K562 (cell line): ENCODE data around the gene CHPF. TPM values are rescaled to one million over a fixed set of nuclear protein-coding genes. Genes with fewer than 3 reads are reported as not detected.

Source experiments
- ATAC-seq: fragments of 200-7000 bp; cut with Tn5 transposase; 3 replicates; pipeline ENCODE4 v1.9.1; 2020; ENCODE audit warnings: moderate library complexity
- BruUV-seq: library from RNA; stranded (reverse); fragments of 400-500 nt; replicated peaks from 2 replicates; lab custom pipeline; 2021; lab: Mats Ljungman, UMichigan
- CTCF ChIA-PET: fragments of 300-600 bp; formaldehyde crosslinking; extraction: SDS; loops from one replicate; lab custom pipeline; 2021; ENCODE audit warnings: low intra/inter-chr PET ratio; lab: Yijun Ruan, JAX
- POLR2A ChIA-PET: fragments of 300-600, 350-650 bp; sonication (Branson Sonifier 250); formaldehyde crosslinking; extraction: SDS; loops from one replicate; lab custom pipeline; 2021; ENCODE audit warnings: antibody characterized with exemption, inconsistent platforms; lab: Yijun Ruan, JAX
- DNase-seq, 4 experiments: peaks; one replicate each; pipeline versions ENCODE4 v3.0.0 to v3.0.0-alpha.2; 2011 to 2018; ENCODE audit warnings: low spot score in 3 of 4, mixed read lengths in 3 of 4; ENCODE audit errors: extremely low read depth in 1 of 4
- FAIRE-seq: peaks from 2 replicates; lab custom pipeline; 2011; peaks lifted over from hg19 to GRCh38; lab: Jason Lieb, UNC
- H2AFZ ChIP-seq: 2 replicates; pipeline ENCODE4 v1.6.0; 2011; ENCODE audit warnings: low read depth, low read length, control low read depth, inconsistent platforms
- H3K27ac ChIP-seq: fragments of 200-600 bp; 3 replicates; pipeline ENCODE4 v1.8.0; 2011; ENCODE audit warnings: low read depth, mild to moderate bottlenecking, control low read depth, inconsistent platforms, low read length, moderate library complexity, mixed read lengths; ENCODE audit errors: extremely low read depth
- H3K27me3 ChIP-seq, 2 experiments: fragments of 300-600 bp in 1 of 2; 2 replicates in 1 of 2; 3 replicates in 1 of 2; pipeline versions ENCODE4 v1.6.0 to v1.8.0; 2011; ENCODE audit warnings: inconsistent platforms in 2 of 2, low read length in 2 of 2, mild to moderate bottlenecking in 1 of 2, mixed read lengths in 1 of 2, moderate library complexity in 1 of 2; ENCODE audit not compliant: control insufficient read depth in 2 of 2, insufficient read depth in 2 of 2
- H3K36me3 ChIP-seq: fragments of 300-600 bp; 3 replicates; pipeline ENCODE4 v1.8.0; 2011; ENCODE audit warnings: mild to moderate bottlenecking, low read length, inconsistent platforms; ENCODE audit not compliant: control insufficient read depth, insufficient read depth
- H3K4me1 ChIP-seq, 2 experiments: fragments of 200-600 bp in 1 of 2; replicated peaks in 1 of 2; 2 replicates in 1 of 2; 3 replicates in 1 of 2; pipeline versions ENCODE4 v1.5.1 to v1.8.0; 2011; ENCODE audit warnings: inconsistent platforms in 2 of 2, low read length in 2 of 2, mild to moderate bottlenecking in 1 of 2, mixed read lengths in 1 of 2, moderate library complexity in 1 of 2; ENCODE audit not compliant: control insufficient read depth in 2 of 2, insufficient read depth in 2 of 2
- H3K4me2 ChIP-seq: 2 replicates; pipeline ENCODE4 v1.6.1; 2011; ENCODE audit warnings: low read length, control low read depth, inconsistent platforms, mixed read lengths; ENCODE audit not compliant: insufficient read depth
- H3K4me3 ChIP-seq: fragments of 200-600 bp; sonication (generic), shearing (Covaris generic); 2 replicates; pipeline ENCODE4 v1.5.1; 2016; ENCODE audit warnings: control low read depth, inconsistent platforms
- H3K79me2 ChIP-seq: fragments of 200-600 bp; 3 replicates; pipeline ENCODE4 v1.8.0; 2011; ENCODE audit warnings: low read length, inconsistent platforms; ENCODE audit not compliant: control insufficient read depth, insufficient read depth
- H3K9ac ChIP-seq, 2 experiments: 2 replicates each; pipeline versions ENCODE4 v1.6.0 to v1.6.1; 2011; ENCODE audit warnings: low read depth in 2 of 2, low read length in 2 of 2, control low read depth in 1 of 2, inconsistent platforms in 1 of 2, mild to moderate bottlenecking in 1 of 2, mixed read lengths in 1 of 2; ENCODE audit not compliant: insufficient read depth in 1 of 2
- H3K9me1 ChIP-seq: one replicate; pipeline ENCODE4 v1.6.0; 2011; ENCODE audit warnings: inconsistent platforms, mild to moderate bottlenecking, low read length, moderate library complexity; ENCODE audit not compliant: control insufficient read depth, insufficient read depth
- H3K9me3 ChIP-seq: replicated peaks from 2 replicates; pipeline ENCODE4 v1.5.1; 2011; ENCODE audit warnings: low read depth, low read length, inconsistent platforms; ENCODE audit not compliant: control insufficient read depth, insufficient read depth
- H4K20me1 ChIP-seq: replicated peaks from 2 replicates; pipeline ENCODE4 v1.6.1; 2011; ENCODE audit warnings: low read length, inconsistent platforms, mixed read lengths; ENCODE audit not compliant: control insufficient read depth, insufficient read depth
- E2F1 ChIP-seq: sonication (generic); formaldehyde crosslinking; IDR thresholded peaks from 2 replicates; pipeline ENCODE4 v1.8.1; 2023; ENCODE audit warnings: mild to moderate bottlenecking, missing genetic modification reagents, moderate library complexity
- FOXK1 ChIP-seq: sonication (generic); formaldehyde crosslinking; IDR thresholded peaks from 2 replicates; pipeline ENCODE4 v1.8.0; 2022; ENCODE audit warnings: missing genetic modification reagents, mild to moderate bottlenecking, borderline replicate concordance
- HMGN3 ChIP-seq: IDR thresholded peaks from 2 replicates; pipeline ENCODE4 v1.6.1; 2011; ENCODE audit warnings: borderline replicate concordance, low read depth, mild to moderate bottlenecking, mixed read lengths, low read length; ENCODE audit not compliant: insufficient read length; ENCODE audit errors: extremely low read depth
- KLF16 ChIP-seq: IDR thresholded peaks from 2 replicates; pipeline ENCODE4 v1.6.1; 2016; ENCODE audit warnings: antibody characterized with exemption
- MAFG ChIP-seq: fragments of 450-650 bp; conservative IDR thresholded peaks from 2 replicates; pipeline ENCODE4 v1.6.1; 2016; ENCODE audit warnings: missing genetic modification characterization, missing compliant biosample characterization
- RB1 ChIP-seq: fragments of 450-650 bp; IDR thresholded peaks from 2 replicates; pipeline ENCODE4 v1.6.1; 2017; ENCODE audit warnings: low read depth, mild to moderate bottlenecking
- RNF2 ChIP-seq: sonication (generic); IDR thresholded peaks from 2 replicates; pipeline ENCODE4 v1.6.1; 2016
- SRF ChIP-seq, 2 experiments: fragments of 250-450, 450-650 bp in 1 of 2; sonication (Bioruptor Pico) in 1 of 2; sonication (generic) in 1 of 2; formaldehyde crosslinking; IDR thresholded peaks; 2 replicates each; pipeline versions ENCODE4 v1.5.0 to v1.5.1; 2020 to 2022; ENCODE audit warnings: mild to moderate bottlenecking in 1 of 2, missing genetic modification reagents in 1 of 2
- VEZF1 ChIP-seq: fragments of 200-800 bp; sonication (Bioruptor generic); IDR thresholded peaks from 2 replicates; pipeline ENCODE4 v1.6.1; 2017; ENCODE audit warnings: missing genetic modification characterization, missing compliant biosample characterization
- ZC3H4 ChIP-seq: sonication (generic); formaldehyde crosslinking; IDR thresholded peaks from 2 replicates; pipeline ENCODE4 v1.9.0; 2021; ENCODE audit warnings: missing genetic modification reagents, borderline replicate concordance
- ZNF57 ChIP-seq: fragments of 450-650 bp; formaldehyde crosslinking; IDR thresholded peaks from 2 replicates; pipeline ENCODE4 v1.4.0; 2020; ENCODE audit warnings: mild to moderate bottlenecking, moderate library complexity
- WGBS: fragments of 100-300 bp; shearing (Covaris generic); methylation state at CpG from one replicate; pipeline ENCODE4 v1.1.6; 2016; ENCODE audit warnings: low coverage, mixed read lengths; ENCODE audit not compliant: insufficient coverage; ENCODE audit errors: missing lambda C conversion rate; 5-methylcytosine and 5-hydroxymethylcytosine counted together
- in situ Hi-C: fragments of 300-500 bp; cut with MboI; formaldehyde crosslinking; loops from 4 replicates; pipeline ENCODE4 v1.15.0; 2018; ENCODE audit warnings: inconsistent platforms, mixed read lengths
- intact Hi-C: fragments of 100-400 bp; cut with micrococcal nuclease; formaldehyde crosslinking; loops from 2 replicates; pipeline ENCODE4 v1.14.2; 2022
- polyA plus RNA-seq, 8 experiments: library from polyadenylated mRNA; depleted of rRNA in 4 of 8; stranded (reverse) in 5 of 8; unstranded in 3 of 8; fragments of >200 nt; fragmentation: Nextera tagmentation in 2 of 8; fragmentation: Illumina TruSeq in 1 of 8; extraction: Ambion mirVana in 2 of 8; extraction: Trizol in 1 of 8; gene quantifications; 2 replicates each; pipeline versions ENCODE4 v1.2.1 to v1.2.3, GENCODE V29; 2011 to 2014; ENCODE audit warnings: inconsistent platforms in 1 of 8, missing spikeins in 1 of 8
- total RNA-seq, 7 experiments: library from RNA; depleted of rRNA in 6 of 7; stranded (reverse); fragments of >200 nt in 6 of 7; fragmentation: Illumina TruSeq in 2 of 7; extraction: Trizol in 2 of 7; gene quantifications; 2 replicates each; pipeline versions ENCODE4 v1.2.1 to v1.2.3, GENCODE V29; 2011 to 2021; ENCODE audit warnings: low replicate concordance in 1 of 7

Gene CHPF
- total and polyA plus RNA-seq, 9 of the 15 experiments (the other 6 are each of a cell fraction or from before 2014, with no cell fraction given): 0.15 to 57.2 (median 7.9) TPM

DNA sequence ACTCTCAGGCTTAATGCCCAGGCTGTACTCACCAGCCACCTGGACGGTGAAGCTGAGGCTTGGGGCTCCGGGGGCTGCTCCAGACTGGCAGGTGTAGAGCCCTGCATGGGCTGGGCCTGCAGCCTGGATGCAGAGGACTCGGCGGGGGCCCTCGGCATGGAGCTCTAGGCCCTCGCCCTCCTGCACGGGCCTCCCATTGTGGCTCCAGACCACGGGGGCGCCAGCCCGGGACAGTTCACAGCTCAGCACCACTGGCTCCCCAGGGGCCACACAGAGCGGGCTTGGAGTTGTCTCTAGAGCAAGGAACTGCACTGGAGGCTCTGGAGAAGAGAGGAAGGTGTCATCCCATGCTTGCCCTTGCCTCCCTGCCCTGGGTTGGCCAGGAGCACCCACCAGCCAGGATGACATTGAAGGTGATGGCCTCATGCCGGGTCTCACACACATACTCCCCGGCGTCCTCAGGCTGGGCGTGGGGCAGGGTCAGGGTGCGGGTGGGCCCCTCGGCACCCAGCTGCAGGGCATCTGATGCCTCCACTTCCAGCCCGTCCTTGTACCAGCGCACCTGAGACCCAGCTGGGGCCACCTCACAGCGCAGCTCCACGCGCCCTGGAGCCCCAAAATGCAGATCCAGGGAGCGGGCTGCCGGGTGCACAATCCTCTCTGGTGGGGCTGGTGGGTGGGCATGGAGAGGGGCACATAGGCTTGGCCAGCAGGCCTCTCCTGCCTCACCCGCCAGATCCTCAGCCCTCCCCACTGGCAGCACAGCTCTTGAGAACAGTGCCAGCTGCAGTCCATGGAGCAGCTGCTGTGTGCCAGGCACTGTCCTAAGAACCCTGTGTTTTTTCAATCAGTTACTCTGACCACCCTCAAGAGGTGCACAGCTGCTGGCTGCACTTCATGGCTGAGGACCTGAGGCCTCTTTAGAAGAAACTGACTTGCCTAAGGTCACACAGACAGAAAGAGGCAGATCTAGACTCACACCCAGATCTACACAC lies 14.5 kb upstream of the CHPF start:
- POLR2A ChIA-PET: interaction anchor here (0.6 to 0.7 kb wide), 3 partner anchors 22 to 378 kb away, joined by 3 to 6 read pairs (median 3); no protein-coding TSS in a partner anchor
- CTCF ChIA-PET: no interaction called here
- no peaks in the 10 kb centered on the region for H3K79me2 ChIP-seq

DNA sequence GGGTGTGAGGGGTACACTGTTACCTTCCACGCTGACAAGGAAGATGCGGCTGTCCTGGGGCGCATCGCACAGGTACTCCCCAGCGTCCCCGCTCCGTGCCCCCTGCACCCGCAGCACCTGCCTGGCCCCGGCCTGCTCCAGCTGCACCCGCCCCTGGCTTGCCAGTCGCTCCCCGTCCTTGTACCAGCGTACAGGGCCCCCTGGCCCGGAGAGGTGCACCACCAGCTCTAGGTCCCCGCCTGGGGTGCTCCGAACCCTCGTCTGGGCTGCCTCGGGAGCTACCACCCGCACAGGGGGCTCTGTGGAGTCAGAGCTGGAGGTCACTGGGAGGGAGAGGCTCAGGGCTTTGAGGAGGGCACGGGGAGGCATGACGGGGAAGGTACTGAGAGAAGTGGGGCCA lies 13.7 kb upstream of the CHPF start:
- Histone ChIP-seq H3K9ac (no peak overlapping the region), H4K20me1 (no peaks in the 10 kb centered on the region), H3K4me3 (no peak overlapping the region), H3K27ac (no peak overlapping the region), H3K9me3 (no peaks in the 10 kb centered on the region), H3K9me1 (no peaks in the 10 kb centered on the region), H3K79me2 (no peaks in the 10 kb centered on the region), H3K4me2 (no peak overlapping the region), H2AFZ (no peak overlapping the region), H3K27me3 (peaks cover 0 to 8% of the 10 kb centered on the region in 2 experiments; a peak in 3 of 5 replicates), H3K4me1 (peaks cover 2 to 52% of the 10 kb centered on the region in 2 experiments; a peak in 2 of 5 replicates), H3K36me3 (no peaks in the 10 kb centered on the region)
- ATAC-seq (no peak), FAIRE-seq (no peak), DNase-seq (no peak)
- TF ChIP-seq VEZF1 (CRISPR knock-in tag) (no peak), MAFG (tag) (no peak), ZC3H4 (CRISPR knock-in tag) (no peak), RNF2 (no peak), ZNF57 (CRISPR knock-in tag) (no peak), E2F1 (CRISPR knock-in tag) (no peak), HMGN3 (no peak), RB1 (no peak)
- no TSS peak for BruUV-seq
- WGBS: 60% methylated on average over 7 of the region's 21 CpGs
- in situ Hi-C loops (no loop called here), intact Hi-C loops (no loop called here)
- CTCF ChIA-PET: no interaction called here
- POLR2A ChIA-PET: no interaction called here

More for the DNA sequence above, 14.5 kb upstream of the CHPF start:
- DNase-seq (no peak), ATAC-seq (no peak), FAIRE-seq (no peak)
- Histone ChIP-seq H3K4me1 (peaks cover 2 to 50% of the 10 kb centered on the region in 2 experiments; a peak in 2 of 5 replicates), H3K9me3 (no peaks in the 10 kb centered on the region), H3K9me1 (no peaks in the 10 kb centered on the region), H3K36me3 (no peaks in the 10 kb centered on the region), H3K27me3 (peaks cover 0 to 8% of the 10 kb centered on the region in 2 experiments; a peak in 3 of 5 replicates), H3K27ac (no peak overlapping the region), H3K4me3 (no peak overlapping the region), H2AFZ (no peak overlapping the region), H3K9ac (0 out of 4 replicates have a peak overlapping the region, but pooled peaks of 1 of the 2 experiments have one; percentile 17), H4K20me1 (no peaks in the 10 kb centered on the region), H3K4me2 (no peak overlapping the region)
- no TSS peak for BruUV-seq
- in situ Hi-C loops (no loop called here), intact Hi-C loops (no loop called here)
- 8% methylated on average over 11 of the region's 25 CpGs for WGBS
- no peak for TF ChIP-seq KLF16
- TF ChIP-seq SRF (CRISPR knock-in tag; IDR thresholded peaks at IDR 0.05): no peak
- TF ChIP-seq FOXK1 (CRISPR knock-in tag): no peak
